ENCODE measurements around the gene MRPL28. TPM values are rescaled to one million over a fixed set of nuclear protein-coding genes. Genes with fewer than 3 reads are reported as not detected.

MRPL28 gene
- total RNA-seq, 1 experiment from 2014 or later: 61.4 TPM

GRCh38 chr16:359067-359763 is 11.1 kb downstream of the MRPL28 start:
- ChIA-PET CTCF (no interaction called here), RAD21 (ENCODE audit: low non-redundant PET in 1 of 2, low total read pairs in 2 of 2, uncharacterized antibody in 2 of 2, unreplicated experiment in 2 of 2) (interaction anchor here in 1 of 2 experiments (0.7 kb wide), 1 partner anchor 140 kb away, joined by 3 read pairs; no protein-coding TSS in a partner anchor), POLR2A (no interaction called here)
- H2AFZ ChIP-seq (ENCODE audit: low read depth, low read length, poor library complexity, severe bottlenecking): no peak overlapping the region
- H3K4me2 ChIP-seq (ENCODE audit: low read length): no peak overlapping the region
- H3K4me1 ChIP-seq (ENCODE audit: control insufficient read depth in 1 of 2, insufficient read depth in 2 of 2, low read length in 2 of 2): no peaks in the 10 kb centered on the region
- H3K4me3 ChIP-seq (replicated peaks in 1 of 2; ENCODE audit: low read depth in 1 of 2, low read length in 2 of 2): no peak overlapping the region
- H3K79me2 ChIP-seq (ENCODE audit: insufficient read depth, low read length): no peaks in the 10 kb centered on the region
- no peak for TF ChIP-seq ATF3 (IDR thresholded peaks at IDR 0.05)
- TF ChIP-seq CTCF (IDR thresholded peaks at IDR 0.05 in 2 of 3, conservative IDR thresholded peaks at IDR 0.05 in 1 of 3; ENCODE audit: borderline replicate concordance in 1 of 3, insufficient read depth in 1 of 3, low read depth in 2 of 3, low read length in 2 of 3): no peak
- TF ChIP-seq ZFX (IDR thresholded peaks at IDR 0.05): no peak
- no peak for TF ChIP-seq ZBTB33 (IDR thresholded peaks at IDR 0.05; ENCODE audit: extremely low read depth, insufficient replicate concordance, low read length)
- TF ChIP-seq CEBPB (IDR thresholded peaks at IDR 0.05; ENCODE audit: low read depth): no peak
- TF ChIP-seq REST (IDR thresholded peaks at IDR 0.05; ENCODE audit: low read depth): no peak
- TF ChIP-seq POLR2A (IDR thresholded peaks at IDR 0.05; ENCODE audit: borderline replicate concordance, extremely low read depth, insufficient read depth, insufficient read length): no peak
- TF ChIP-seq RAD21 (IDR thresholded peaks at IDR 0.05; ENCODE audit: low read depth): no peak
- TF ChIP-seq SRF (IDR thresholded peaks at IDR 0.05; ENCODE audit: low read depth): no peak
- TF ChIP-seq ELF1 (IDR thresholded peaks at IDR 0.05; ENCODE audit: borderline replicate concordance, low read depth): no peak
- TF ChIP-seq TCF7L2 (IDR thresholded peaks at IDR 0.05; ENCODE audit: borderline replicate concordance, extremely low read depth, insufficient read depth, insufficient read length): no peak
- TF ChIP-seq SIN3A (IDR thresholded peaks at IDR 0.05; ENCODE audit: low read depth): no peak
- TF ChIP-seq MAX (IDR thresholded peaks at IDR 0.05): no peak
- no peak for TF ChIP-seq EZH2phosphoT487 (IDR thresholded peaks at IDR 0.05; ENCODE audit: borderline replicate concordance)
- TF ChIP-seq SP1 (IDR thresholded peaks at IDR 0.05; ENCODE audit: low read depth): no peak
- no peak for TF ChIP-seq YY1 (IDR thresholded peaks at IDR 0.05; ENCODE audit: extremely low read depth, insufficient replicate concordance, low read depth, low read length)
- no peak for TF ChIP-seq POLR2AphosphoS5 (IDR thresholded peaks at IDR 0.05; ENCODE audit: low read depth, low read length)
- TF ChIP-seq FOSL1 (IDR thresholded peaks at IDR 0.05; ENCODE audit: low read depth): no peak
- no peak for DNase-seq (ENCODE audit: low read depth, low spot score)
- H3K9me2 ChIP-seq (ENCODE audit: insufficient read depth): no peaks in the 10 kb centered on the region
- no peak overlapping the region for H3K9ac ChIP-seq (ENCODE audit: low read length)
- no TSS peak for BruUV-seq (replicated peaks)
- intact Hi-C loops (cut with micrococcal nuclease): no loop called here
- H3K27ac ChIP-seq (ENCODE audit: low read depth, low read length): no peak overlapping the region
- no peak for ATAC-seq
- H3K36me3 ChIP-seq (ENCODE audit: control insufficient read depth in 1 of 2, insufficient read depth in 2 of 2, low read length in 2 of 2): no peaks in the 10 kb centered on the region
- H4K20me1 ChIP-seq (ENCODE audit: insufficient read depth): no peaks in the 10 kb centered on the region
- no peaks in the 10 kb centered on the region for H3K27me3 ChIP-seq (ENCODE audit: insufficient read depth, low read length)
- no peaks in the 10 kb centered on the region for H3K9me3 ChIP-seq (ENCODE audit: control insufficient read depth in 1 of 2, insufficient read depth in 1 of 2, low read depth in 1 of 2, low read length in 2 of 2)

All from HCT116 (cell line).